Activated CD4-positive, alpha-beta T cell treated with anti-CD3 and anti-CD28 coated beads, Interleukin-2, amount 50 U/mL, for 48 hours (primary cell): ENCODE results near the gene GPT2.
A peak's percentile ranks its signal among the peaks of the same experiment; 100 is the strongest.
"Not testable (repeated sequence)": the region's sequence is repeated elsewhere in the genome, so short reads cannot be mapped to it uniquely, and the experiment has no call there.

Experiments used
- DNase-seq, 2 experiments: peaks; one replicate each; pipeline ENCODE4 v3.0.0-alpha.2; 2020

The GPT2 gene

DNA sequence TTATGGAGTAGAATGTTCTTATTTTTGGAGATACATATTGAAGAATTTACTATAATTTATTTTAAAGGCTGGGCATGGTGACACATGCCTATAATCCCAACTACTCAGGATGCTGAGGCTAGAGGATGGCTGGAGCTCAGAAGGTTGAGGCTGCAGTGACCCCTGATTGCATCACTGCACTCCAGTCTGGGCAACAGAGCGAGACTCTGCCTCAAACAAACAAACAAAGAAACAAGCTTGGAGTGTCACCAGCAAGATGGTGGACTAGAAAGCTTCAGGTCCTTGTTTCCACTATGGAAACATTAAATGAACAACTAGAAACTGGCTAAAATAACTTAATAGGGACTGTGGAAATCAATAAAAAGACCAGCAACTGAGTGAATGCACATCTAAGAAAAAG, 17.9 kb upstream of the GPT2 start:
- no peak for DNase-seq

DNA sequence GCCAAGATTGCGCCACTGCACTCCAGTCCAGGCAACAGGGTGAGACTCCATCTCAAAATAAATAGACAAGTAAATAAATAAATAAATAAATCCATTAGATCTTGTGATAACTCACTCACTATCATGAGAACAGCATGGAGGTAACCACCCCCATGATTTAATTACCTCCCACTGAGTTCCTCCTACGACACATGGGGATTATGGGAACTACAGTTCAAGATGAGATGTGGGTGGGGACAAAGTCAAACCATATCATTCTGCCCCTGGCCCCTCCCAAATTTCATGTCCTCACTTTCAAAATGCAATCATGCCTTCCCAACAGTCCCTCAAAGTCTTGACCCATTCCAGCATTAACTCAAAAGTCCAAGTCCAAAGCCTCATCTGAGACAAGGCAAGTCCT, 16.7 kb upstream of the GPT2 start:
- DNase-seq: not testable (repeated sequence)

DNA sequence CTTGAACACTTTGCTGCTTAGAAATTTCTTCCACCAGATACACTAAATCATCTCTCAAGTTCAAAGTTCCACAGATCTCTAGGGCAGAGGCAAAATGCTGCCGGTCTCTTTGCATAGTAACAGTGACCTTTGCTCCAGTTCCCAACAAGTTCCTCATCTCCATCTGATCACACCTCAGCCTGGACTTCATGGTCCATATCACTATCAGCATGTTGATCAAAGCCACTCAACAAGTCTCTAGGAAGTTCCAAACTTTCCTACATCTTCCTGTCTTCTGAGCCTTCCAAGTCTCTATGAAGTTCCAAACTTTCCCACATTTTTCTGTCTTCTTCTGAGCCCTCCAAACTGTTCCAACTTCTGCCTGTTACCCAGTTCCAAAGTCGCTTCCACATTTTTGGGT, 15.3 kb upstream of the GPT2 start:
- DNase-seq: not testable (repeated sequence)

DNA sequence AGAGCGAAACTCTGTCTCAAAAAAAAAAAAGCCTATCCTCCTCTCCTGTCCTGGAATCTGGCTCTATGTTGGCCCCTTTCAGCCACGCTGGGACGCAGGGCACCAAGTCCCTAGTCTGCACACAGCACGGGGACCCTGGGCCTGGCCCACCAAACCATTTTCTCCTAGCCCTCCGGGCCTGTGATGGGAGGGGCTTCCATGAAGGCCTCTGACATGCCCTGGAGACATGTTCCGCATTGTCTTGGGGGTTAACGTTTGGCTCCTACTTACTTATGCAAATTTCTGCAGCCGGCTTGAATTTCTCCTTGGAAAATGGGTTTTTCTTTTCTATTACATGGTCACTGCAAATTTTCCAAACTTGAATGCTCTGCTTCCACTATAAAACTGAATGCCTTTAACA, 12.6 kb upstream of the GPT2 start:
- DNase-seq: no peak

DNA sequence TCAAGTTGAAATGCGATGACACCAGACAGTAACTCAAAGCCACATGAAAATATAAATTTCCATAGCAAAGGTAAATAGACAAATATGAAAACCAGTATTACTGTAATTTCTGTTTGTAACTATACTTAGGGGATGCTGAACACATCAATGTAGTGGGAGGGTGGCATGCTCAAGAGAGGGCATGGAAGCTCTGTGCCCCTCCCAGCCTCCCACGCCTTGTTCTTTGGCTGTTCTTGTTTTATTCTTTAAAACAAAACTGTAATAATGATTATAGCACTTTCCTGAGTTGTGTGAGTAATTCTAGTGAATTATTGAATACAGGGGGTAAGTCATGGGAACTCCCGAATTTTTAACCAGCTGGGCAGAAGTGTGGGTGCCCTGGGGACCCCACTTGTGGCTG, 11.0 kb upstream of the GPT2 start:
- DNase-seq: no peak

- DNase-seq: no peak
Observed at GRCh38 chr16:46875243-46875642, 8.9 kb upstream of the GPT2 start.

DNA sequence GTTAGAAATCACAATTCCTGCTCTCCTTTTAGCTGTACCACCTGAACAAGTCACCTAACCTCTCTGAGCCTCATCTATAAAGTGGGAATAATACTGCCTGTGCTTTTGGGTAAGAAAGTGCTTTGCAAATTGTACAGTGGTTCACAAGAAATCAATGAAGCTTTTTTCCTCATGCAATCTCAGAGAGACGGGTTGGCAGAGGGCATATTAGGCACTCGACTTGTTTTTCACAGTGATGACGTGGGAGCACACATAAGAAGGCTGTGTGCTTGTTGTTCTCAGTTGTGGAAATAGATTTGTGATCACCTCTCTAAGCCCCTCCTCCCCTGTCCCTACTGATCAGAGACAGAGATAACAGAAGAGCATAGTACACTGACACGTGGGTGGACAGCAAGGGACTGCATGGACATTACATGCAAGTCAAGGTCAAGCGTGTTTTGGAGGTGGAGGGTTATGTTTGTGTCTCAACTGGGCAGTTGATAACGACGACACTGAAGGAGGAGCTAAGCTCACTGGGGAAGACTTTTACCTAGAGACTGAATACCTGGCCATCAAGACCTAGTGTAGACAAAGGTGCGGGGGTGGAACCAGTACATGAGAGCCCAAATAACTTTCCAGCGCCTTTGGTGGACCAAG, 1.7 kb upstream of the GPT2 start:
- no peak for DNase-seq

DNA sequence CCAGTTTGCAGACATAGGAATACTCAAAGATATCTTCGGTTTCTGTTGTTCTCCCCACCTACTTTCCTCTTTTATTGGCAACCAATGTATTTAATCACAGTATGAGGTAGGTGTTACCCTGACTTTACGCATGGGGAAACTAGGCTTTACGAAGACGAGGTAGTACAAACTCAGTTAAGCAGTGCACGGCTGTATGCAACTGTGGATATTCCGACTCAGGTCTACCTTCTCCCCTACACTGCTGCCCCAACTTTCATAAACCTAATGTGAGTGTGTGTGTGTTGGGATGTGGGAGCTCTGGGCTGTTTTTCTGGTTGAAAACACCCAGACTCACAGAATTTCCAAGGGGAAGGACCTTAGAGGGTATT, 1.2 kb upstream of the GPT2 start:
- DNase-seq: no peak

GRCh38 chr16:46883353-46883689, 841 bp upstream of the GPT2 start:
- DNase-seq: no peak

DNA sequence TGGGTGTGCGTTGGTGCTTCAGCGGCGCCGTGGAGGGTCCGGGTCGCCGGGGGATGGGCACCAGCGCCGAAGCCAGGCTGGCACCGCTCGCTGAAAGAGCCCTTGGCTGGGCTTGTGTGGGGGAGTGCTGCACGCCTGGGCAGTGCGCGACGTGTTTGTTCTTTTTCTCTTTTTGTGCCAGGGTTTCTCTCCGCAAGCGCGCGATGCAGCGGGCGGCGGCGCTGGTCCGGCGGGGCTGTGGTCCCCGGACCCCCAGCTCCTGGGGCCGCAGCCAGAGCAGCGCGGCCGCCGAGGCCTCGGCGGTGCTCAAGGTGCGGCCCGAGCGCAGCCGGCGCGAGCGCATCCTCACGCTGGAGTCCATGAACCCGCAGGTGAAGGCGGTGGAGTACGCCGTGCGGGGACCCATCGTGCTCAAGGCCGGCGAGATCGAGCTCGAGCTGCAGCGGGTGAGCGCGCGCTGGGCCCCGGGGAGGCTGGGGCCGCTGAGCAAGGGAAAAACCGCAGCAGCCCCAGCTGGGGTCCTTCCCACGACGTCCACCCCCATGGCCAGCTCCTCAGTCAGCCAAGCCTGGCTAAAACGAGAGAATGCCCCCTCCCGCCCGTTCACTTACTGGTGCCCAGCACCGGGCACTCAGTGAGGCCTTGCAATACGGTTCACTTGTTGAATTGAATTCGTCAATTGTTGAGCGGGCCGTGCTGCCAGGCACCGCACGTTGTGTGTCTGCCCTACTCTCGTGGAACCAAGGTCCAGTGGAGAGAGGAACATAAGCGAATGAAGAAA, 541 bp downstream of the GPT2 start:
- DNase-seq: peak; percentile 15 to 36

DNA sequence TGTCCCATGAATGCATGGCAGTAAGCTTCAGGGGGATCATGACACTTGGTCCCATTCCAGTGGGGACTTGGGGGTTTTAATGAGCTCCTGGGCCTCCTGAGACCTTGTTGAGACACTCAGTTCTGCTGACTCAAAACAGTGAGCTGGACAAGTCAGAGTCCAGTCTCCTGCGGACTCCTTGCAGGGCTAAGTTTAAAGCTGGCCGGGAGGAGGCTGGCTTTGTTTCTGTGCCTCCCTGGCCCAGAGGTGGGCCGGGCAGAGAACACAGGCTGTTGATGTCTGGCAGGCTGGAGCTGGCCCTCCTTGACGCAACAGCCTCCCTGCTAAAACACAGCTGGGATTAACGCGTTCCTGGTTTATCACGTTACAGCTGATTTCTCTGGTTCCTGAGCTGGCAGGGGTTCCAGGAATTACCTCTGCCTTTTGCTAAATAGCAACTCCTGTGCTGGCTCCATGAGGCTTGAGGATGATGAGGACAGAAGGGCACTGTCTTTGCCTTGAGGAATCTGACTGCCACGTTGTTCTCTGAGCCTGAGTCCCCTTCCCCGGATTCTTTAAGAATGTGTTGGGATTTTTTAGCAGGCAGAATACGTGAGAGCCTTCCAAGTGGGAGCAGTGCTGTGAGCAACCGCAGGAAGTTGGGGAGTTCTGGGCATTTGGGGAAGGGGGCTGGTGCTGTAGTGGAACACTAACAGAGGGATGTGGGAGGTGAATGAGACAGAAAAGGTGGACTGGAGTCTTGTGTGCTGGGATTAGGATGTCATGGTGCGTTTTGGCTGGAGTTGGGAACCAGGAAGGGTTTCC, 2.0 kb downstream of the GPT2 start:
- DNase-seq: no peak

DNA sequence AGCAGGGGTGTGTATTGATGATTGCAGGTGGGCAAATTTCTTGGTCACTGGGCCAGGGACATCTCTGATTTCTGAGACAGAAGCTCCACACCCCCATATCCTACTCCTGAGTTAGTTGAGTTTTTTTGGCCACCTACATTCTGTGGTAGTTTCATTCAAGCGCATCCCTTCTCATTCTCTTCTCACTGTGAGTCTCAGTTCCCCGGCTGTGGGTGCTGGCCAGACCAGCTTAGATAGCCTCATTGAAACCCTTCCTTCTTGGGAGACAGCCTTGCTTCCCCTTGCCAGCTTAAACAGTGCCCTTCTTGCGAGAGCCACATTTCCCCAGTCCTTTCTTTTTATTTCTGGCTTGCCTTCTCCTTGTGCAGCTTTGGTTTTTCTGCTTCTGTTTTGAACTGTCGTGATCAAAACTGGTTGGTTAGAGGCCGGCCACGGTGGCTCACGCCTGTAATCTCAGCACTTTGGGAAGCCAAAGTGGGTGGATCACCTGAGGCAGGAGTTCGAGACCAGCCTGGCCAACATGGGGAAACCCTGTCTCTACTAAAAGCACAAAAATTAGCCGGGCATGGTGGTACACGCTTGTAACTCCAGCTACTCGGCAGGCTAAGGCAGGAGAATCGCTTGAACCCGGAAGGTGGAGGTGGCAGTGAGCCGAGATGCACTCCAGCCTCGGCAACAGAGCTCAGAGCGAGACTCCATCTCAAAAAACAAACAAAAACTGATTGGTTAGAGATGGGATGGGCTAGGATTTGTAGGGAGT, 2.8 kb downstream of the GPT2 start:
- DNase-seq: no peak

DNA sequence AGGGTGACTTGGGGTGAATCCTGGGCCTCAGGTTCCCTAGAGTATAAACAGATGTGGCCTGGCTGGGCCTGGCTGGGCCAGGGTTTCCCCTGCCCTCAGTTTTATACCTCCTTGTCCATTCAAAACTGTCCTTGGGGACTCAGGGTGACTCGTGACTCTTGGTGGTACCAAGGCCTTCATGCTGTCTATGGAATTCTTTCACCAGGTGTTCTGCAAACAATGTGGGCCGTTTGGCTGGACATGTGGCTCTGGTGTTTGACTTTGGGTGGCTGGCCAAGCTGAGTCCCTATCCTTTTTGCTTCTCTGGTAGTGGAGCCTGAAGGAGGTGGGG, 3.3 kb downstream of the GPT2 start:
- no peak for DNase-seq

GRCh38 chr16:46889245-46889941, 5.2 kb downstream of the GPT2 start:
- no peak for DNase-seq

DNA sequence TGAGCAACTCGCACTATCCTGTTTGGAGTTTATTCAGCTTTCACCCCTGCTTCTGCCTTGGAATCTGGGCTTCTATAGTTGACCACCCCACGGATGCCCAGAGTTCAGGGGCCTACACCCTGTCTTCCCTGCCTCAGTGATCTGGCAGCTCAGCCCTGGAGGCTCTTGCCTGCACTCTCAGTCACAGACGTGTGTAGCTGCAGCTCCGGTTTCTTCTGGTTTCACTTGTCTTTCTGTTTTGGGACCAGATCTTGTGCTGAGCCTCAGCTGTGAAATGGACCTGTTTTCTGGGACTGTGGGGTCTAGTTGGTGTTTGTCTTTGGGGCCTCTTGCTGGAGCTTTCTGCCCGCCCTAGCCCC, 5.8 kb downstream of the GPT2 start:
- DNase-seq: no peak

GRCh38 chr16:46891910-46892309, 7.7 kb downstream of the GPT2 start:
- no peak for DNase-seq

DNA sequence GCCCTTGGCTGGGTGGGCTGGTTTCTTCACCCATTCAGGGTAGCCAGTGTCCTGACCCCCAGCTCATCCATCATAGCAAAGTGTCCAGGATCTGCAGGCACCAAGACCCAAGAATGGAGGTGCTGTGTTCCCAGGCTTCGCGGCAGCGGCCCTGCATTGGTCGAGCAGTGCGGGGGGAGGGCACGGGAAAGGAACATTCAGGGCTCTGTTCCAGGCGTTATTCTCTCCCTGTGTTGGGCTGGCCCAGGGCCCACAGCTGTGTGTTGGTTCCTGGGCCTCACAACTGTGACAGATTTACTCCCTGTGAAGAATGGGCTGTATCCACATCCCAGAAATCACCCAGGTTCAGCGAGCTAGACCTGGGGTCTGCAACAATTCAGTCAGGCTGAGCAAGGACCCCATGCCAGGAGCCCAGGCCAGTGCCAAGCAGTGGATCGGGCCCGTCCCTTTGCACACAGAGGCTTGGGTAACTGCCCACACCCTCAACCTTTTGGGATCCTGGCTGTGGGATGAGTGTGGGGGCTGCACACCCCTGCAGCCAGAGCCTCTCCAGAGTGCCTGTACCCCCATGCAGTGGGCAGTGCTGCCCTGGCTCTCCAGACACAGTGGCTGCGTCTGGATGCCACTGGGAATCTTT, 10.0 kb downstream of the GPT2 start:
- DNase-seq: no peak

- DNase-seq: no peak
Observed at GRCh38 chr16:46895399-46896313, 11.5 kb downstream of the GPT2 start.

DNA sequence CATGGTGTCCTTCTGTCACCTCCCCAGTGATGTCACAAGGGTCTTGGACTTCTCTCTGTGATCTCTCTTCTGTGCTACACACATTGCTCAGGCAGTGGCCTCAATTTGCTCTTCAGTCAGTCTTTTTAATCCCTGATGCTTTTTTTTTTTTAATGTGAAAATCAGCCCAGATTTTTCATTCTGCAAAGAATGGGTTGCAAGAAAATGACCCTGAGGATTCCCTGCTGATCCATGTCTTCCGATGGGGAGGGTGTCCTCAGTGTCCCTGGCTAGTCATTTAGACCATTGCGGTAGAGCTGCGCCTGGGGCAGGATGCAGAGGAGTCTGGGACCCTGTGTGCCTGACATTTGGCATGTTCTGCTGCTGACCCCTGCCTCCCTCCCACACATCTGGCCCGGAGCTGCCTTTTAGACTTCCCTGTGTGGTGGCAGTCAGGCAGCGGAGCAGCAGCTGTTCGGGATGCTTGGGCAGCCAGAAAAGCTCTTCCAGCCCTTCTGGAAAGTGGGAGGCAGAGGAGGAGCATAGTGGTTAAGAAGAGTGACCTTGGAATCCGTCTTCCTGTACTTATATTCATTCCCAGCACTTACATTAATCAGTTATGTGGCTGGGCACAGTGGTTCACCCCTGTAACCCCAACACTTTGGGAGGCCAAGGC, 12.3 kb downstream of the GPT2 start:
- DNase-seq: no peak

- DNase-seq: no peak
Observed at GRCh38 chr16:46897471-46897870, 13.3 kb downstream of the GPT2 start.

DNA sequence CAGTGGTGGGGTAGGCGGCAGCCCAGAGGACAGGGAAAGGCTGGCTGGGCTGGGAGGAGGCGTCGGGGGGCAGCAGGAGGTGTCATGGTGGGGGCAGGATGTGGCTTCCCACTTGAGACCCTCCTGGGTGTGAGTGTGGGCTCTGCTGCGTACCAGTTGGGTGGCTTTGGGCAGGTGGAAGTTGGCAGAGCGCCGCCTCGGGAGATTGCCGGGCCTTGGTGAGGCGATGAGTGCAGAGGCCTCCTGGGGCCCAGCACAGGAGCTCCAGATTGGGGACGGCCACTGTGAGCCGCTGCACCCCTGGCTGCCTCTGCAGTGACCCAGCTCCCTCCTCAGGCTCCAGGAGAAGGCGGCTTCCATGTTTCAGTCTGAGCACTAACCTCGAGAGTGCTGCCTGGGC, 13.8 kb downstream of the GPT2 start:
- no peak for DNase-seq
